Mucosa of stomach (tissue), 1 donor: ENCODE results near the gene GABRA5.

Source experiments
- H3K27me3 ChIP-seq: one replicate; pipeline ENCODE4 v1.7.0; 2013; ENCODE audit warnings: mild to moderate bottlenecking, low read length; ENCODE audit not compliant: control insufficient read depth, insufficient read depth
- H3K36me3 ChIP-seq: one replicate; pipeline ENCODE4 v1.7.0; 2013; ENCODE audit warnings: low read length; ENCODE audit not compliant: control insufficient read depth, insufficient read depth
- H3K4me1 ChIP-seq: one replicate; pipeline ENCODE4 v1.7.0; 2013; ENCODE audit warnings: mild to moderate bottlenecking, low read length; ENCODE audit not compliant: control insufficient read depth, insufficient read depth
- H3K4me3 ChIP-seq: one replicate; pipeline ENCODE4 v1.7.0; 2013; ENCODE audit warnings: low read length
- H3K9ac ChIP-seq: one replicate; pipeline ENCODE4 v1.7.0; 2013; ENCODE audit warnings: mild to moderate bottlenecking, low read length, moderate library complexity
- H3K9me3 ChIP-seq: one replicate; pipeline ENCODE4 v1.7.0; 2013; ENCODE audit warnings: mild to moderate bottlenecking, low read length, moderate library complexity; ENCODE audit not compliant: control insufficient read depth
- donor health status: Pancreatic carcinoma.

GABRA5 gene

GRCh38 chr15:26937134-26937533 is 70.3 kb downstream of the GABRA5 start:
- no peaks in the 10 kb centered on the region for H3K27me3 ChIP-seq
- no peaks in the 10 kb centered on the region for H3K4me1 ChIP-seq
- H3K9ac ChIP-seq = no peak overlapping the region

DNA sequence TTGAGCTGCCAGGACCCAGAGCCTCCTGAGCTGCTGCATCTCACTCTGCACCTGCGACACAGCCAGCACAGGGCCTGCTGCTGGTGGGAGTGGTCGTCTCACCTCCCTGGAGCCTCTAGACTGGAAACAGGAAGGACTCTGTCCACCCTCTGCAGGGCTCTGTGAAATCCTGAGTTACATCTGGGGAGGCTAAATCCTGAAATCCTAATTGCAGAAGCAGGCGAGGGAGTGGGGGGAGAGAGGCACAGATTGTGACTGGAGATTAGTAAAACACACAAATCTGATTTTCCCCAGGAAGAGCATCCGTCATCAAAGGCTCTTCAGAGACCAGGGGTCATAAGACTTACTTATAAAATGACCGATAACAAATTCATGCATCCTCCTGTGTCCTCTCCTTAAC is 72.5 kb downstream of the GABRA5 start:
- Histone ChIP-seq H3K4me1 (no peaks in the 10 kb centered on the region), H3K27me3 (no peaks in the 10 kb centered on the region), H3K9ac (no peak overlapping the region), H3K4me3 (no peak overlapping the region), H3K36me3 (no peaks in the 10 kb centered on the region), H3K9me3 (no peaks in the 10 kb centered on the region)

More at GRCh38 chr15:26937134-26937533, 70.3 kb downstream of the GABRA5 start:
- Histone ChIP-seq H3K9me3 (no peaks in the 10 kb centered on the region), H3K4me3 (no peak overlapping the region), H3K36me3 (no peaks in the 10 kb centered on the region)

- no peaks in the 10 kb centered on the region for H3K4me1 ChIP-seq
- no peaks in the 10 kb centered on the region for H3K9me3 ChIP-seq
- no peaks in the 10 kb centered on the region for H3K27me3 ChIP-seq
- H3K36me3 ChIP-seq = no peaks in the 10 kb centered on the region
- no peak overlapping the region for H3K9ac ChIP-seq
- no peak overlapping the region for H3K4me3 ChIP-seq
Observed at GRCh38 chr15:26941489-26941888, 74.6 kb downstream of the GABRA5 start.

DNA sequence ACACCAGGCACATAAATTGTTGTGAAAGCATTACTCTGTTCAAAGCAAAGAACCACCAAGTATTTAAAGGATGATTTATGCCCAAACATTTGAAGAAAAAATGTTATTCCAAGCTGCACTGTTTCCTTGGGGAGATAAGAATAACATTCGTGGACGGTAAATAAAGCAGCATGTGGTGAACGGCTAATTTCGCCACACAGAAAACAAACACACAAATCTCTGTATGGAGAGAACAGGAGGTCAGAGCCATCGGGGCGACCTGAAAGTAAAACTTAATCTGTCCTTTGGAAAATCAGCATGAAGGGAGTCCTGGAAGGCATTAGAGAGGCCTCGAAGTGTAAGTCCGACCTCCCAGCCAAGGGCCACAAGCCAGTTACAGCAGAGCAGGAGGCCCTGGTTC is 77.0 kb downstream of the GABRA5 start:
- Histone ChIP-seq H3K9ac (no peak overlapping the region), H3K36me3 (no peaks in the 10 kb centered on the region), H3K4me3 (no peak overlapping the region), H3K4me1 (no peaks in the 10 kb centered on the region), H3K9me3 (no peaks in the 10 kb centered on the region), H3K27me3 (no peaks in the 10 kb centered on the region)

DNA sequence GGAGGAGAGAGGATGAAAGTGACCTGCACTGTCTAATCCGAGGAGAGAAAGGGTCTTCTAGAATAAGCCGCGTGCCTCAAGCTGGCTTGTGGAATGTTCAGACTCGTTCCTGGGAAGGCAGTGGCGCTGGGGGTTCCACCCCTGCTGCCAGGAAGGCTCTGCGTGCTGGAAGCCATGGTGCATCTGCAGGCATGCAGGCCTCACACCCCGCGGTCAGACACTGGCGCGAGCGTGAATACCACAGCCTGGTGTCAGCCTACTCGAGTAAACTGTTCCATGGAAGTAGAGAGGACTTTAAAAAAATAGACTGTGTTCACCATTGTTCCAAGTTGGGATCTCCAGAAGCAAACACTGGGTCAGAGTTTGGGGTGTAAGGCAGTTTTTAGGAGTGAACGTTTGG is 78.2 kb downstream of the GABRA5 start:
- Histone ChIP-seq H3K36me3 (no peaks in the 10 kb centered on the region), H3K9ac (no peak overlapping the region), H3K9me3 (no peaks in the 10 kb centered on the region), H3K27me3 (no peaks in the 10 kb centered on the region), H3K4me3 (no peak overlapping the region), H3K4me1 (no peaks in the 10 kb centered on the region)

DNA sequence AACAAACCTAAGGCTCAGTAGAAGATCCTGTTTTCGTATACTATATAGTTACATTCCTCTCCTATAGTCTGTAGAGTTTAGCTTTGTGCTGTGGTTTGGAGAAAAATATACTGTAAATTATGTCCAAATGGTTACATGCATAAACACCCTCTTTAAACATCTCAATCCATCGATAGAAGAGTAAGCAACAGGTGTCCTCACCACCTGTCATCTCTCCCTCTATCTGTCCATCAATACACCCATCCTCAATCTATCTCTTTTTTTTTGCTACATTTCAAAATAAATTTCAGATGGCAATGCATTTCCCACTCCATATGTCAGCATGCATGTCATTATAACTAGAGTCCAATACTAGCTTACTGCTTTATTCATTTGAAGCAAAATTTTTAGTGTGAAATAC is 83.1 kb downstream of the GABRA5 start:
- Histone ChIP-seq H3K9ac (no peak overlapping the region), H3K36me3 (no peaks in the 10 kb centered on the region), H3K9me3 (no peaks in the 10 kb centered on the region), H3K27me3 (no peaks in the 10 kb centered on the region), H3K4me1 (no peaks in the 10 kb centered on the region), H3K4me3 (no peak overlapping the region)

DNA sequence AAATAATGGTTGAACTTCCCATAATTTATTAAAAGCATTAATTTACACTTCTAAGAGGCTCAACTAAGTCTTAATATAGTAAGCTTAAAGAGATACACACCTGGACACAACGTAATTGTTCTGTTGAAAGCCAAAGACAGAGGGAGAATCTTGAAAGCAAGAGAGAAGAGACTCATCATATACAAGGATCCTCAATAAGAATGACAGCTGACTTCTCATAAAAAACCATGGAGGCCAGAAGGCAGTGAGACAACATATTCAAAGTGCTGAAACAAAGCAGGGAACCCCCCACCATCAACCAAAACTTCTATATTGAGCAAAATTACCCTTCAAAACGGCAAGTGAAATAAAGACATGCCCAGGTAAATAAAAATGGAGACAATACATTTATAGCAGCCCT is 87.5 kb downstream of the GABRA5 start:
- no peaks in the 10 kb centered on the region for H3K9me3 ChIP-seq
- no peak overlapping the region for H3K9ac ChIP-seq
- H3K4me1 ChIP-seq = no peaks in the 10 kb centered on the region
- H3K27me3 ChIP-seq = no peaks in the 10 kb centered on the region
- H3K4me3 ChIP-seq = no peak overlapping the region
- no peaks in the 10 kb centered on the region for H3K36me3 ChIP-seq

DNA sequence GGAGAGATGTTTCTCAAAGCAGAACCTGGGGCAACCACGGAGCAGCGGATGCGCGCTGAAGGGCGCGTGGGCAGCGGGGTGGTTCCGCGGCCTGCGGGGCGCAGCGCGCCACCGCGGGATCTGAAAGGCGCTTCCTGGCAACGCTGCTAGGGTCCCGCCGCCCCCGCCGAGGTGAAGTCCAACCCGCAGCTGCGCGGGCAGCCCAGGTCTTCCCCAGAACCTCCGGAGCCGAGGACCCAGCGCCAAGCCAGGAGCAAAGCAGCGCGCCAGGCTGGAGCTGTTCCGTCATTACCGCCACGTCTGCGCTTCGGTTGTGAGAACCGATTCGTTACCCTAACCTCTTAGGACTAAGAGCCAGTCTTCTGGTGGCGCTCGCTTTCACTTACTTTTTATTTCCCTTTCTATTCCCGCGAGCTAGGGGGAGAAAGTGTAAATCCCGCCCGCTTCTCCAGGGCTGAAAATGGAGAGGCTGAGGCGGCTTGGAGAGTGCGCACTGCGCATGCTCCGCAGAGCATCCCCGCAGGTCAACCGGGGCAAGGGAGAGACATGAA is 100.9 kb downstream of the GABRA5 start:
- H3K9ac ChIP-seq = no peak overlapping the region
- H3K4me1 ChIP-seq = no peaks in the 10 kb centered on the region
- peaks cover 5% of the 10 kb centered on the region for H3K27me3 ChIP-seq
- H3K9me3 ChIP-seq = no peaks in the 10 kb centered on the region
- no peaks in the 10 kb centered on the region for H3K36me3 ChIP-seq
- H3K4me3 ChIP-seq = no peak overlapping the region

DNA sequence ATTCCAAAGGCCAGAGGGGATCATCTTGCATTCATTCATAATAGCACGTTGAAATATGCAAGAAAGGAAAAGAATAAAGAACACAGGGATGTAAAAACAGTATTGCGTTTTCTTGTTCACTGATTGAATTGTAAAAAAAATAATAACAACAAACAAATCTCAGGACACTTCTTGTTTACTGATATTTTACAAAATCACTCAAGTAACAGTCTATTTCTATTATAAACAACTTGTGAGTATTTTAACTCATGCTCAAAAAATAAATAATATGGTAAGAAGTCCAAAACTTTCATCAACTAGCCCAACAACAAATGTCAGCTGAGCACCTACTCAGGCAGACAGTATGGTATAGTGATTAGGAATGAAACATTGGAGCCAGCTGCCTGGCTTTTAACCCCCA is 101.9 kb downstream of the GABRA5 start:
- Histone ChIP-seq H3K9ac (no peak overlapping the region), H3K9me3 (no peaks in the 10 kb centered on the region), H3K27me3 (peaks cover 5% of the 10 kb centered on the region), H3K4me1 (no peaks in the 10 kb centered on the region), H3K4me3 (no peak overlapping the region), H3K36me3 (no peaks in the 10 kb centered on the region)

DNA sequence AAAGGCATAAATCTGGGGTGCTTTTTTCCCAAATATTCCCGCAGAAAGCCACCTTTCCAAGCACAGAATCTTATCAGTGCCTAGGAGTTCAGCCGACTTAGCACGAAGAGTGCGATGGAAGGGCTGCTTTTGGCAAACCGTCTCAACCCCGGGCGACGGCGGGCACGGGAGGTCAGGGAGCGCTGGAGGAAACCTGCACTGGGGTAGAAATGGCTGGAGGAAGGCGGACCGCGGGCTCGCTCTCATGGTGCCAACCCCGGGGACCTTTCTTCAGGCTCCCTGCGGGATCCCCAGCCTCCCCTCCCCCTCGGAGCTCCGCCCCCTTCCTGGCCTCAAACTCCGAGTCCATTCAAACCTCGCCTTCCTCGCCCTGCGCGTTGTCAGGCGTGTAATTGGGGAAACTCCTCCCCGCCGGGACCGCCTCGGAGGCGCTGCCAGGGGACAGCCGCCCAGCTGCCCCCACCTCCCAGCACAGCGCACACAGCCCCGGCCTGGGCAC is 103.9 kb downstream of the GABRA5 start, which contains the start of gene GABRG3:
GABRG3 (plus strand) TSS at position 470 of the 499 bp plus-strand sequence.
- H3K4me3 ChIP-seq = no peak within 1 kb of the TSS
- H3K9me3 ChIP-seq = no peaks in the 10 kb centered on the region
- H3K4me1 ChIP-seq = no peaks in the 10 kb centered on the region
- no peak within 1 kb of the TSS for H3K9ac ChIP-seq
- H3K27me3 ChIP-seq = peaks cover 5% of the 10 kb centered on the region
- H3K36me3 ChIP-seq = no peaks in the 10 kb centered on the region

DNA sequence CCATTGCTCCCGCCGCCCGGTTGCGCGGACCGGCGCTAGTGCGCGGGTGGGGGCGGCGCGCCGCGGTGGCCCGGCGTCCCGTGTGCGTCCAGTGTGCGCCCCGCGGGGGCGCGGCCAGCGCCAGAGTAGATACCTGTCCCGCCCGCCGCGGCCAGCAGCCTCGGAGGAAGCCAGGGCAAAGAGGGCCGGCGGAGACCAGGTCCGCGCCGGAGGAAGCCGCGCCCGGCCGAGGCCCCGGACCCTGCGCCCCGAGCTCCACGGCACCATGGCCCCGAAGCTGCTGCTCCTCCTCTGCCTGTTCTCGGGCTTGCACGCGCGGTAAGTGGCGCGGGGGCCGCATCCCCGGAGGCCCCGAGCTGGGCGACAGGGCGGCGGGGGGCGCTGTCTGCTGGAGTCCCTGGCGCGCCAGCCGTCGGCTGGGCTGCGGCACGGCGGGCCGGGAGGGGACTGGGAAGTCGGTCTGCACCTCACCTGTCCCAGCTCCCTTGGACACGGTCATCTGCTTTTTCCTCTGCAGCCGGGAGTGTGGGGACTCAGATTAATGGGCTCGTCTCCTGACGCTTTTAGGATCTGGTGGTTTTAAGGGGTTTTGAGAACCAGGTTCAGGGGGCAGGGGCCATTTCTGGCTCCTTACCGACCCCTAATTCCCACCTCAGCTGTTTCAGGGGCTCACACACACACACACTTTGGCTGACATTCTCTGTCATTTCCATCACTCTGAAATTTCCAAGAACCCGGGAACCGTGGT is 104.6 kb downstream of the GABRA5 start:
- H3K4me3 ChIP-seq = no peak overlapping the region
- no peaks in the 10 kb centered on the region for H3K36me3 ChIP-seq
- no peak overlapping the region for H3K9ac ChIP-seq
- no peaks in the 10 kb centered on the region for H3K4me1 ChIP-seq
- no peaks in the 10 kb centered on the region for H3K9me3 ChIP-seq
- H3K27me3 ChIP-seq = peaks cover 5% of the 10 kb centered on the region

DNA sequence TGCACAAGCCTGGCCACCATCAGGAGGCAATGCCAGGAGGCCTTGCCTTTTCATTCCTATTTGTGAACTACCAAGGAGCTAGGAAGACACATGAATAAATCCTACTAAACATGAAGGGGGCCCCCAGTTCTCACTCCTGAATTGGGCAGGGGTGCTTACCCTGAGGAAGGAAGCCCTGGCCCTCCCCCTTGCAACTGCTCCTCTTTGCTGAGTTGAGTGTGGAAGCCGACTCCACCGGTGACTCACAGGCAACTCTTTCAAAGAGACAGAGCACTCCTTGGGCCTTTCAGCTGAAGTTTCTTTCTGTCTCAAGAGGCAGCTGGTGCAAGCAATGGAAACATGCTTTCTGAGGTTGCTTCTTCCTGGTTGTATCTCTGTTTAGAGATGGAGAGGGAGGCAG is 105.8 kb downstream of the GABRA5 start:
- no peak overlapping the region for H3K4me3 ChIP-seq
- peaks cover 5% of the 10 kb centered on the region for H3K27me3 ChIP-seq
- H3K4me1 ChIP-seq = no peaks in the 10 kb centered on the region
- H3K9ac ChIP-seq = no peak overlapping the region
- no peaks in the 10 kb centered on the region for H3K9me3 ChIP-seq
- H3K36me3 ChIP-seq = no peaks in the 10 kb centered on the region
